ENCODE data around the gene ROCK2.

- TF ChIP-seq EP300 (IDR thresholded peaks at IDR 0.05) (no peak), CTCF (IDR thresholded peaks at IDR 0.05) (no peak), POLR2A (IDR thresholded peaks at IDR 0.05) (no peak)
Measured at GRCh38 chr2:11319939-11320338, 24.5 kb downstream of the ROCK2 start.
